Nephron progenitor cell (in vitro differentiated cells): Measurements from ENCODE around the gene FAM98C.

ENCODE experiments used
- DNase-seq: peaks from one replicate; pipeline ENCODE4 v3.0.0; 2021
- H3K27ac Mint-ChIP-seq: 2 replicates; pipeline ENCODE4 v1.8.0; 2021; ENCODE audit warnings: mild to moderate bottlenecking, moderate library complexity, mixed read lengths
- H3K27me3 Mint-ChIP-seq: 2 replicates; pipeline ENCODE4 v1.8.0; 2021; ENCODE audit warnings: mild to moderate bottlenecking, low read depth, mixed read lengths; ENCODE audit not compliant: poor library complexity
- H3K36me3 Mint-ChIP-seq: 2 replicates; pipeline ENCODE4 v1.8.0; 2021; ENCODE audit warnings: low read depth, mixed read lengths
- H3K4me1 Mint-ChIP-seq: 2 replicates; pipeline ENCODE4 v1.8.0; 2021; ENCODE audit warnings: mixed read lengths
- H3K4me3 Mint-ChIP-seq: 2 replicates; pipeline ENCODE4 v1.8.0; 2021; ENCODE audit warnings: mild to moderate bottlenecking, moderate library complexity, mixed read lengths
- H3K9me3 Mint-ChIP-seq: 2 replicates; pipeline ENCODE4 v1.8.0; 2021; ENCODE audit warnings: mild to moderate bottlenecking, moderate library complexity, mixed read lengths
- TF ChIP-seq, protein P1 (sequence below): fragments of 200-600 bp; sonication (generic); IDR thresholded peaks from 2 replicates; pipeline ENCODE4 v1.5.0; 2021; ENCODE audit warnings: antibody characterized with exemption

The FAM98C gene

DNA sequence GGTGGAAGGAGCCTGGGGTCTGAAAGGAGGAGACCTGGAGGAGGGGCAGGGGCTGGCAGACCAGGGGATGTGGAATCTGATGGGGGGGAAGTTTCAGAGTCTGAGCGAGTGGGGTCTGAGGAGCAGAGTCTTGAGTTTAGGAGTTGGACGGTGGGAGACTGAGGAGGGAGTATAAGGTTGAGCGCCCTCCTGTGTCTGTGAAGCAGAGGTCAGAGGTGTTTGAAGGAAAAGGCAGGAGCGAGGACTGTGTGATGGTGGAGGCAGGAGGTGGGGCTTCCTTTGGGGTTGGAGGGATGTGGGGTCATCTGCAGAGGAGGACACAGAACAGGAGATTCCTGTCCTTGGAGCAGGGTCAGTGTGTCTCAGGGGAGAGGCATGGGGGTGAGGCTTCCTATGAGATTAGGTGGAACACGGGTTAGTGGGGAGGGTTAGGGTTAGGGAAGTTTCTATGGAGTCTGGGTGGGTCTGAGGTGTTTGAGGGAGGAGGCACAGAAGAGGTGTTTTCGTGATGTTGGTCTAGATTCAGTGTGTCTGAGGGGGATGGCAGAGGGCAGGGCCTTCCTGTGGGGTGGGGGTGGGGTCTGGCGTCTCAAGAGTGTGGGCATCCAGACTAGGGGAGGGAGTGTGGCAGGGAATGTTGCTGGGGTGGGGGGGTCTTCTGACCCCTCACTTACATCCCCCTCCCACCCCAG is 38.9 kb downstream of the FAM98C start:
- DNase-seq, result peak; percentile 35
- peaks cover 22% of the 10 kb centered on the region for H3K4me1 Mint-ChIP-seq
- TF ChIP-seq, protein P1, sequence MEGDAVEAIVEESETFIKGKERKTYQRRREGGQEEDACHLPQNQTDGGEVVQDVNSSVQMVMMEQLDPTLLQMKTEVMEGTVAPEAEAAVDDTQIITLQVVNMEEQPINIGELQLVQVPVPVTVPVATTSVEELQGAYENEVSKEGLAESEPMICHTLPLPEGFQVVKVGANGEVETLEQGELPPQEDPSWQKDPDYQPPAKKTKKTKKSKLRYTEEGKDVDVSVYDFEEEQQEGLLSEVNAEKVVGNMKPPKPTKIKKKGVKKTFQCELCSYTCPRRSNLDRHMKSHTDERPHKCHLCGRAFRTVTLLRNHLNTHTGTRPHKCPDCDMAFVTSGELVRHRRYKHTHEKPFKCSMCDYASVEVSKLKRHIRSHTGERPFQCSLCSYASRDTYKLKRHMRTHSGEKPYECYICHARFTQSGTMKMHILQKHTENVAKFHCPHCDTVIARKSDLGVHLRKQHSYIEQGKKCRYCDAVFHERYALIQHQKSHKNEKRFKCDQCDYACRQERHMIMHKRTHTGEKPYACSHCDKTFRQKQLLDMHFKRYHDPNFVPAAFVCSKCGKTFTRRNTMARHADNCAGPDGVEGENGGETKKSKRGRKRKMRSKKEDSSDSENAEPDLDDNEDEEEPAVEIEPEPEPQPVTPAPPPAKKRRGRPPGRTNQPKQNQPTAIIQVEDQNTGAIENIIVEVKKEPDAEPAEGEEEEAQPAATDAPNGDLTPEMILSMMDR, result no peak
- H3K27ac Mint-ChIP-seq, result peak overlapping the region; percentile 71
- peak overlapping the region; percentile 43 for H3K4me3 Mint-ChIP-seq
- H3K27me3 Mint-ChIP-seq, result peaks cover 9% of the 10 kb centered on the region
- peaks cover 4% of the 10 kb centered on the region for H3K36me3 Mint-ChIP-seq
- H3K9me3 Mint-ChIP-seq, result no peaks in the 10 kb centered on the region

DNA sequence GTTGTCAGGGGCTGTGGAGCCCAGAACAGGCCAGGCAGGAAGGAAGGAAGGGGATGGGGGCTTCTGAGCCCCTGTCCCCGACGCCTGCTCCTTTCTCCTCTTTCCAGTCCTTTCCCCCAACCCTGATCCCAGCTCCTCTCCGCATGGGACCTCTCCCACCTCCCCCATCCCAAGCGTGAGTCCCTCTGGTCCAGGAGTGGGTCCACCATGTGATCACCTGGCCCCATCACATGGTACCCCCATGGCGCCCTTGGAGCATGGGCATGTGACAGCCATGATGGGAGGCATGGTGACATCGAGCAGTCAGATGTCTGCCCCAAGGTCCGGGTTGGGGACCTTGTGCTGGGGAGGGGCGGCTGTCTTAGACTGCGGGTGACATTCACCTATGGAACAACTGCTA is 39.8 kb downstream of the FAM98C start:
- TF ChIP-seq, protein P1, result no peak
- H3K27ac Mint-ChIP-seq, result peak overlapping the region; percentile 50
- H3K36me3 Mint-ChIP-seq, result peaks cover 4% of the 10 kb centered on the region
- peaks cover 9% of the 10 kb centered on the region for H3K27me3 Mint-ChIP-seq
- H3K4me1 Mint-ChIP-seq, result peaks cover 22% of the 10 kb centered on the region
- H3K4me3 Mint-ChIP-seq, result no peak overlapping the region
- no peak for DNase-seq
- H3K9me3 Mint-ChIP-seq, result no peaks in the 10 kb centered on the region

DNA sequence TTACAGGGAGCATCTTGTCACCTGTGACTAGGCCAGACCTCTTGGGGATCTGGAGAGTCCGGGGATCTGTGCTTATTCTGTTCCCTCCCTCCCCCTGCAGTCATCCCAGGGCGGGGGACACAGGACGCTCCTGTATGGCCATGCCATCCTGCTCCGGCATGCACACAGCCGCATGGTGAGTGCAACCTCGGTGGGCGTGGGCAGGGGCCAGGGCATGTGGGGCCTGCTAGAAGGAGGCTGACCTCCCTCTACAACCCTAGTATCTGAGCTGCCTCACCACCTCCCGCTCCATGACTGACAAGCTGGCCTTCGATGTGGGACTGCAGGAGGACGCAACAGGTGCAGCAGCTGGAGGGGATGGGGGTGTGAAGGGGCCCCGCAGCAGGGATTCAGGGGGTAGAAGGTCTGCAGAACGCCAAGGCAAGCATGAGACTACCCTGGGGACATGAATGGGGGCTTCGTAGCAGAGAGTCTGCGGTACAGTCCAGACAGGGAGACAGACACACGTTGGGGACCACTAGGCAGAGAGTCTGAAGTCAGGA is 40.6 kb downstream of the FAM98C start:
- H3K36me3 Mint-ChIP-seq, result peaks cover 4% of the 10 kb centered on the region
- DNase-seq, result no peak
- H3K4me1 Mint-ChIP-seq, result peaks cover 17% of the 10 kb centered on the region
- TF ChIP-seq, protein P1, result no peak
- peaks cover 9% of the 10 kb centered on the region for H3K27me3 Mint-ChIP-seq
- H3K4me3 Mint-ChIP-seq, result no peak overlapping the region
- H3K27ac Mint-ChIP-seq, result no peak overlapping the region
- no peaks in the 10 kb centered on the region for H3K9me3 Mint-ChIP-seq

DNA sequence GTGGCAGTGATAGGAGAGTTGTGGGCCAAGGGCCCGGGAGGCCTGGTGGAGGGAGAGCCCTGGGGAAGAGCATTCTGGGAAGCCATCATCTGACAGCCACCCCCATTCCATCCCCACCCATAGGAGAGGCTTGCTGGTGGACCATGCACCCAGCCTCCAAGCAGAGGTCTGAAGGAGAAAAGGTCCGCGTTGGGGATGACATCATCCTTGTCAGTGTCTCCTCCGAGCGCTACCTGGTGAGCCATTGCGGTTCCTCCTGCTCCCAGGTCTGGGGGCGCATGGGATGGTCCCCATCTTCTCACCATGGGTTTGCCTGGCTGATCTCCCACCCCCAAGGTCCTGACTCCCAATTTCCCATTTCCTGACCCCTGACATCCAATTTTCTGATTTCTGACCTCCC is 41.1 kb downstream of the FAM98C start:
- H3K36me3 Mint-ChIP-seq, result peaks cover 4% of the 10 kb centered on the region
- no peak for DNase-seq
- TF ChIP-seq, protein P1, result no peak
- H3K9me3 Mint-ChIP-seq, result peaks cover 3% of the 10 kb centered on the region
- H3K4me1 Mint-ChIP-seq, result peaks cover 17% of the 10 kb centered on the region
- no peak overlapping the region for H3K27ac Mint-ChIP-seq
- H3K27me3 Mint-ChIP-seq, result peaks cover 9% of the 10 kb centered on the region
- no peak overlapping the region for H3K4me3 Mint-ChIP-seq

DNA sequence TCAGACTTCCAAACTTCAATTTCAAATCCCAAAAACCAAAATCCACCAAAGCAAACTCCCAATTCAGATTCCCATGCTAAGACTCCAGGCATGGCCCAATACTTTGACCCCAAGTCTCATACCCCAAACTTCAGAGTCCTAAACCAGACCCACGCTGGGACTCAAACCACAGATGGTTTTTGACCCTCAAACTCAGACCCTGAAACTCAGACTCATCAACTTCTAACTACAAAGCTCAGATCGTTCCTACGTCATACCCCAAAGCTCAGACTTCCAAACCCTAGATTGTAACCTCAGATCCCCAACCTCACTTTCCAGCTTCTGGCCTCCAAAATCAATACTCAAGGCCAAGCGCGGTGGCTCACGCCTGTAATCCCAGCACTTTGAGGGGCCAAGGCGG is 42.5 kb downstream of the FAM98C start:
- no peak overlapping the region for H3K4me3 Mint-ChIP-seq
- peaks cover 4% of the 10 kb centered on the region for H3K9me3 Mint-ChIP-seq
- H3K27ac Mint-ChIP-seq, result no peak overlapping the region
- H3K27me3 Mint-ChIP-seq, result peaks cover 9% of the 10 kb centered on the region
- no peak for DNase-seq
- peaks cover 4% of the 10 kb centered on the region for H3K36me3 Mint-ChIP-seq
- TF ChIP-seq, protein P1, result no peak
- H3K4me1 Mint-ChIP-seq, result peaks cover 17% of the 10 kb centered on the region

DNA sequence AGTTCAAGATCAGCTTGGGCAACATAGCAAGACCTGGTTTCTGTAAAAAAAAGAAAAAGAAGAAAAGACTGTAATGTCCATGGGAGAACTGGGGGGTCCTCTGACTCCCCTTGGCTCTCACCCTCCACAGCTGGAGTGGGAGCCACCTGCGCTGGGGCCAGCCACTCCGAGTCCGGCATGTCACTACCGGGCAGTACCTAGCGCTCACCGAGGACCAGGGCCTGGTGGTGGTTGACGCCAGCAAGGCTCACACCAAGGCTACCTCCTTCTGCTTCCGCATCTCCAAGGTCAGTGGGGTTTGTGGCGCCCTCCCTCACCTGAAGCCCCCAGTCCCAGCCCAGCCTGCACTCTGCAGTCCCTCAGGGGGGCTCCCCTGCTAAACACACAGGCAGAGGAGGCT is 45.3 kb downstream of the FAM98C start:
- TF ChIP-seq, protein P1, result no peak
- Mint-ChIP-seq H3K4me3 (no peak overlapping the region), H3K4me1 (no peaks in the 10 kb centered on the region), H3K36me3 (peaks cover 17% of the 10 kb centered on the region), H3K27me3 (peaks cover 5% of the 10 kb centered on the region), H3K27ac (no peak overlapping the region), H3K9me3 (peaks cover 4% of the 10 kb centered on the region)
- no peak for DNase-seq
